Neural progenitor cell (in vitro differentiated cells): ENCODE data around the gene C4orf51. TPM values are rescaled to one million over a fixed set of nuclear protein-coding genes. Genes with fewer than 3 reads are reported as not detected.

ENCODE experiments used
- DNase-seq: peaks from one replicate; pipeline ENCODE4 v3.0.0-alpha.2; 2016; ENCODE audit warnings: low spot score
- H2AFZ ChIP-seq: fragments of 200-600 bp; sonication (generic); replicated peaks from 2 replicates; pipeline ENCODE4 v1.6.1; 2016; ENCODE audit warnings: antibody characterized with exemption
- H3F3A ChIP-seq: fragments of 200-600 bp; sonication (generic); 2 replicates; pipeline ENCODE4 v1.6.1; 2016; ENCODE audit warnings: antibody characterized with exemption, low read depth
- H3K27ac ChIP-seq: fragments of 200-600 bp; sonication (generic); 2 replicates; pipeline ENCODE4 v1.5.1; 2016; ENCODE audit warnings: mild to moderate bottlenecking
- H3K27me3 ChIP-seq: fragments of 200-600 bp; sonication (generic); 2 replicates; pipeline ENCODE4 v1.6.1; 2016; ENCODE audit warnings: mild to moderate bottlenecking, moderate library complexity
- H3K36me3 ChIP-seq: fragments of 200-600 bp; sonication (generic); 2 replicates; pipeline ENCODE4 v1.5.1; 2016
- H3K4me1 ChIP-seq: fragments of 200-600 bp; sonication (generic); 2 replicates; pipeline ENCODE4 v1.6.1; 2016; ENCODE audit warnings: mixed run types
- H3K4me2 ChIP-seq: fragments of 200-600 bp; sonication (generic); 2 replicates; pipeline ENCODE4 v1.6.1; 2016
- H3K4me3 ChIP-seq: fragments of 200-600 bp; sonication (generic); 2 replicates; pipeline ENCODE4 v1.5.1; 2016
- H3K79me2 ChIP-seq: fragments of 200-600 bp; sonication (generic); 2 replicates; pipeline ENCODE4 v1.6.1; 2016; ENCODE audit warnings: low read depth
- H3K9ac ChIP-seq: fragments of 200-600 bp; sonication (generic); 2 replicates; pipeline ENCODE4 v1.6.1; 2016
- H3K9me3 ChIP-seq: fragments of 200-600 bp; sonication (generic); 2 replicates; pipeline ENCODE4 v1.5.1; 2016; ENCODE audit warnings: low read depth
- H4K20me1 ChIP-seq: fragments of 200-600 bp; sonication (generic); 2 replicates; pipeline ENCODE4 v1.6.1; 2016; ENCODE audit warnings: low read depth
- H3K27ac Mint-ChIP-seq: 3 replicates; pipeline ENCODE4 v1.8.0; 2021; ENCODE audit warnings: mixed read lengths
- H3K27me3 Mint-ChIP-seq: 2 replicates; pipeline ENCODE4 v1.8.0; 2022; ENCODE audit warnings: low read depth, mild to moderate bottlenecking, inconsistent platforms, moderate library complexity, mixed read lengths; ENCODE audit not compliant: insufficient read depth
- H3K36me3 Mint-ChIP-seq: 3 replicates; pipeline ENCODE4 v1.8.0; 2021; ENCODE audit warnings: mixed read lengths
- H3K4me1 Mint-ChIP-seq: 3 replicates; pipeline ENCODE4 v1.8.0; 2021; ENCODE audit warnings: mixed read lengths
- H3K4me3 Mint-ChIP-seq: 3 replicates; pipeline ENCODE4 v1.8.0; 2021; ENCODE audit warnings: mild to moderate bottlenecking, moderate library complexity, mixed read lengths
- H3K9me3 Mint-ChIP-seq: 3 replicates; pipeline ENCODE4 v1.8.0; 2020; ENCODE audit warnings: mixed read lengths
- CTCF ChIP-seq: fragments of 200-600 bp; sonication (generic); IDR thresholded peaks from 2 replicates; pipeline ENCODE4 v1.5.1; 2017; ENCODE audit warnings: antibody characterized with exemption, mild to moderate bottlenecking
- EZH2 ChIP-seq: fragments of 200-600 bp; sonication (generic); IDR thresholded peaks from 2 replicates; pipeline ENCODE4 v1.6.1; 2017; ENCODE audit warnings: antibody characterized with exemption, mild to moderate bottlenecking, moderate library complexity
- EZH2phosphoT487 ChIP-seq: fragments of 200-600 bp; sonication (generic); IDR thresholded peaks from 2 replicates; pipeline ENCODE4 v1.6.1; 2017; ENCODE audit warnings: antibody characterized with exemption
- total RNA-seq: library from RNA; depleted of rRNA; stranded (reverse); fragments of >200 nt; gene quantifications from 2 replicates; pipeline ENCODE4 v1.2.3, GENCODE V29; 2015; ENCODE audit warnings: low replicate concordance

C4orf51 gene
- total RNA-seq, 1 donor from 2014 or later = not detected

GRCh38 chr4:145769450-145770037 is 89.6 kb downstream of the C4orf51 start:
- H3K27me3 Mint-ChIP-seq = no peaks in the 10 kb centered on the region
- H4K20me1 ChIP-seq = no peaks in the 10 kb centered on the region
- peaks cover 5% of the 10 kb centered on the region for H3K4me1 Mint-ChIP-seq
- H3K9me3 Mint-ChIP-seq = no peaks in the 10 kb centered on the region
- peaks cover 60% of the 10 kb centered on the region for H3K36me3 Mint-ChIP-seq
- H3K4me3 ChIP-seq = no peak overlapping the region
- H3F3A ChIP-seq = no peaks in the 10 kb centered on the region
- no peaks in the 10 kb centered on the region for H3K4me1 ChIP-seq
- H2AFZ ChIP-seq = no peak overlapping the region
- no peaks in the 10 kb centered on the region for H3K27me3 ChIP-seq
- H3K4me2 ChIP-seq = no peak overlapping the region
- H3K79me2 ChIP-seq = no peaks in the 10 kb centered on the region
- no peaks in the 10 kb centered on the region for H3K9me3 ChIP-seq
- DNase-seq = no peak
- H3K9ac ChIP-seq = no peak overlapping the region
- H3K27ac Mint-ChIP-seq = no peak overlapping the region
- H3K36me3 ChIP-seq = no peaks in the 10 kb centered on the region
- no peak overlapping the region for H3K27ac ChIP-seq
- no peak for TF ChIP-seq EZH2phosphoT487
- no peak for TF ChIP-seq CTCF
- TF ChIP-seq EZH2 = no peak
- no peak overlapping the region for H3K4me3 Mint-ChIP-seq

GRCh38 chr4:145770124-145770523 is 90.2 kb downstream of the C4orf51 start:
- Histone ChIP-seq H3K79me2 (no peaks in the 10 kb centered on the region), H3K4me1 (no peaks in the 10 kb centered on the region), H2AFZ (no peak overlapping the region), H3K9ac (no peak overlapping the region), H3K9me3 (no peaks in the 10 kb centered on the region), H3K27ac (no peak overlapping the region), H3K4me2 (no peak overlapping the region), H3F3A (no peaks in the 10 kb centered on the region), H3K36me3 (no peaks in the 10 kb centered on the region), H3K27me3 (no peaks in the 10 kb centered on the region), H3K4me3 (no peak overlapping the region), H4K20me1 (no peaks in the 10 kb centered on the region)
- TF ChIP-seq CTCF (no peak), EZH2 (no peak), EZH2phosphoT487 (no peak)
- Mint-ChIP-seq H3K27me3 (no peaks in the 10 kb centered on the region), H3K27ac (no peak overlapping the region), H3K4me3 (no peak overlapping the region), H3K36me3 (peaks cover 54% of the 10 kb centered on the region), H3K4me1 (peaks cover 5% of the 10 kb centered on the region), H3K9me3 (no peaks in the 10 kb centered on the region)
- DNase-seq = no peak

GRCh38 chr4:145772347-145772746 is 92.4 kb downstream of the C4orf51 start:
- Histone ChIP-seq H3F3A (no peaks in the 10 kb centered on the region), H2AFZ (no peak overlapping the region), H4K20me1 (no peaks in the 10 kb centered on the region), H3K9ac (no peak overlapping the region), H3K9me3 (no peaks in the 10 kb centered on the region), H3K27ac (no peak overlapping the region), H3K79me2 (no peaks in the 10 kb centered on the region), H3K4me1 (no peaks in the 10 kb centered on the region), H3K36me3 (no peaks in the 10 kb centered on the region), H3K4me2 (no peak overlapping the region), H3K27me3 (no peaks in the 10 kb centered on the region), H3K4me3 (no peak overlapping the region)
- peaks cover 5% of the 10 kb centered on the region for H3K4me1 Mint-ChIP-seq
- H3K36me3 Mint-ChIP-seq = peaks cover 37% of the 10 kb centered on the region
- no peak for TF ChIP-seq CTCF
- no peak for TF ChIP-seq EZH2
- TF ChIP-seq EZH2phosphoT487 = no peak
- H3K27me3 Mint-ChIP-seq = no peaks in the 10 kb centered on the region
- H3K4me3 Mint-ChIP-seq = no peak overlapping the region
- no peak overlapping the region for H3K27ac Mint-ChIP-seq
- no peak for DNase-seq
- H3K9me3 Mint-ChIP-seq = no peaks in the 10 kb centered on the region
